Measurements from ENCODE around the gene SLC25A26. TPM values are rescaled to one million over a fixed set of nuclear protein-coding genes. Genes with fewer than 3 reads are reported as not detected.

The SLC25A26 gene
- total RNA-seq, 4 donors from 2014 or later, result 4.2 to 17.3 (median 12.2) TPM

DNA sequence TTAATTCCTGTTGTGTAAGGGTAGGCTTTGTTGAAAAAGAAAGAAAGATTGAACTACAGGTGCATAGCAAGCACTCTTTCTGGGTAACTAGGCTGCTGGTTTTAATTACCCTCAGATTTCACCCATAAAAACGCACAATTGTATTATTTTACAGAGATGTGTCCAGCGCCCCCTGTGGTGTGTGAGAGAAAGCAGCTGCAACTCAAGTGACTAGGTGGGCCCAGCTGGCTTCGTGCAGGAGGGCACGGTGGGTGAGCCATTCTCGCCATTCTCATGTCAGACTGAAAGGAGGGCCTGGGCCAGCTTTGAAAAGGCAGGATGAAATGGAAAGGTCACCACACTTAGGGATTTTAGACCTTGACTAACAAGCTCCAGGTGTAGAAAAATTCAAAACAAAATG, 157.5 kb downstream of the SLC25A26 start:
- DNase-seq, result no peak
- in situ Hi-C loops (cut with MboI; ENCODE audit: low pct_ligation_motif_present in 1 of 4, low pct_unique_long_range_greater_than_20kb in 1 of 4, low sequenced_read_pairs in 3 of 4), result no loop called here
- Histone ChIP-seq H3K4me3 (no peak overlapping the region), H3K36me3 (peaks cover 0 to 58% (median 27%) of the 10 kb centered on the region in 4 donors), H3K4me1 (peaks cover 8 to 24% (median 16%) of the 10 kb centered on the region in 4 donors), H3K27me3 (no peaks in the 10 kb centered on the region), H3K27ac (peak overlapping the region in 3 of 4 donors; percentile 1 to 8 (median 6)), H3K9me3 (no peaks in the 10 kb centered on the region)
- 52 to 59% methylated on average over 5 of the region's 5 CpGs for WGBS, 2 donors (ENCODE audit: low coverage in 1 of 2)
- TF ChIP-seq, protein P1, sequence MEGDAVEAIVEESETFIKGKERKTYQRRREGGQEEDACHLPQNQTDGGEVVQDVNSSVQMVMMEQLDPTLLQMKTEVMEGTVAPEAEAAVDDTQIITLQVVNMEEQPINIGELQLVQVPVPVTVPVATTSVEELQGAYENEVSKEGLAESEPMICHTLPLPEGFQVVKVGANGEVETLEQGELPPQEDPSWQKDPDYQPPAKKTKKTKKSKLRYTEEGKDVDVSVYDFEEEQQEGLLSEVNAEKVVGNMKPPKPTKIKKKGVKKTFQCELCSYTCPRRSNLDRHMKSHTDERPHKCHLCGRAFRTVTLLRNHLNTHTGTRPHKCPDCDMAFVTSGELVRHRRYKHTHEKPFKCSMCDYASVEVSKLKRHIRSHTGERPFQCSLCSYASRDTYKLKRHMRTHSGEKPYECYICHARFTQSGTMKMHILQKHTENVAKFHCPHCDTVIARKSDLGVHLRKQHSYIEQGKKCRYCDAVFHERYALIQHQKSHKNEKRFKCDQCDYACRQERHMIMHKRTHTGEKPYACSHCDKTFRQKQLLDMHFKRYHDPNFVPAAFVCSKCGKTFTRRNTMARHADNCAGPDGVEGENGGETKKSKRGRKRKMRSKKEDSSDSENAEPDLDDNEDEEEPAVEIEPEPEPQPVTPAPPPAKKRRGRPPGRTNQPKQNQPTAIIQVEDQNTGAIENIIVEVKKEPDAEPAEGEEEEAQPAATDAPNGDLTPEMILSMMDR (IDR thresholded peaks at IDR 0.05), result peak; percentile 41 to 53 (median 48)
- no peak for TF ChIP-seq EP300 (IDR thresholded peaks at IDR 0.05; ENCODE audit: low read depth)
- intact Hi-C loops (cut with DNase I; ENCODE audit: low total_unique reads), result loop anchor here (10.0 kb wide), 1 partner anchor 93 kb away; no protein-coding TSS in a partner anchor

DNA sequence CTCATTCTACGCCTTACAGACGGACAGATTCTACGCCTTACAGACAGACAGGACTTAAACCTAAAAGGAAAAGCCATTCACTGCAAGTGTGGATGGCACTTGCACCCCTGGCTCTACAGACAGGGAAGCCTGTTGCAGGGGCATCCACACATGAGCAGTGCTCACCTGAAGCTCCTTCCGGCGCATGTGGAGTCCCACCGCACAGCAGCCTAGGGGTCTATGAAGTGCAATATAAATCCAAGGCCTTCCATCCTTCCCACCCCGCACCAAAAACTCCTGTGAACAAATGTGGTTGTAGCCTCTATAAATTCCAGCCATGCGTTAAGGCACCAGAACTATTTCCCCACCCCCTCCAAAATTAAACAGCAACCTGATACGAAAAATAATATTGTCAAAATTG, 158.8 kb downstream of the SLC25A26 start:
- in situ Hi-C loops (cut with MboI; ENCODE audit: low pct_ligation_motif_present in 1 of 4, low pct_unique_long_range_greater_than_20kb in 1 of 4, low sequenced_read_pairs in 3 of 4) (no loop called here), intact Hi-C loops (cut with DNase I; ENCODE audit: low total_unique reads) (loop anchor here (10.0 kb wide), 1 partner anchor 95 kb away; no protein-coding TSS in a partner anchor)
- H3K4me3 ChIP-seq, result no peak overlapping the region
- WGBS, 2 donors (ENCODE audit: low coverage in 1 of 2), result 90 to 96% methylated on average over 3 to 9 of the region's 9 CpGs
- DNase-seq, result no peak
- H3K27me3 ChIP-seq, result no peaks in the 10 kb centered on the region
- peaks cover 0 to 65% (median 28%) of the 10 kb centered on the region in 4 donors for H3K36me3 ChIP-seq
- H3K9me3 ChIP-seq, result no peaks in the 10 kb centered on the region
- H3K27ac ChIP-seq, result no peak overlapping the region
- TF ChIP-seq POLR2A (IDR thresholded peaks at IDR 0.05) (no peak), EP300 (IDR thresholded peaks at IDR 0.05; ENCODE audit: low read depth) (no peak), POLR2AphosphoS5 (IDR thresholded peaks at IDR 0.05) (no peak)
- TF ChIP-seq, protein P1 (IDR thresholded peaks at IDR 0.05), result no peak
- H3K4me1 ChIP-seq, result peaks cover 8 to 24% (median 16%) of the 10 kb centered on the region in 4 donors

DNA sequence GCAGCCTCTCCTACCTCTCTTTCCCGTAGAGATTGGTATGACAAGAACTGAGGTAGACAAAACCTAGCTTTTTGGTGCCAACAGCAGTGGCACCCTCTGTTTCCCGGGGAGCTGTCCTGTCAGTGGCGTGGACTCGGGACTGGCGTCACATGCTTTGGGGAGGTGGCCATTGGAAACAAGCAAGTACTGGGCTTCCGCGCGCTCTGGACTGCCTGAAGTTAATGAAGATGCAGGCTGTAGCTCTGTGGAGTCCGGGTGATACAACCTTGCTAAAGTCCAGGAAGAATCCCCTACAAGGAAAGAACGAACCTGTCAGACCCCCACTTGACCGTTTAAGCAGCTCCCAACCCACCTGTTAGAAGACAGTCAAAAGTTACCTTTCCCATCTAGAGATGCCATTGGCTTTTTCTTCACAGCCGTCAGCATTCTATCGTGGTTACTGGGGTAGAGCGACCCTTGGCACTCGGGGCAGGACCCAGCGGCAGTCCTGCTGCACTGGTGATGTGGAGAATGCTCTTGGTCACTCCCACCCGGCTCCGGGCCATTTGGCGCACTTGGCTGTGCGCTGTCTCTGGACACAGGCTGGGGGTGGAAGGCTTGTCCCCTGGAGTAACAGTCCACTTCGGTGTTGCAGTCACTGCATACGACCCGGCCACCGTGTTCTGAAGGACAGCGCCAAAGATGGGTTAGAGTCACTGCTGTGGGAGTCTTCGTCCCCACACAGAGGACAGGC, 159.6 kb downstream of the SLC25A26 start:
- Histone ChIP-seq H3K27ac (peak overlapping the region in 1 of 4 donors; percentile 53), H3K36me3 (peaks cover 0 to 73% (median 31%) of the 10 kb centered on the region in 4 donors), H3K9me3 (no peaks in the 10 kb centered on the region), H3K4me1 (peaks cover 8 to 24% (median 16%) of the 10 kb centered on the region in 4 donors), H3K4me3 (no peak overlapping the region), H3K27me3 (no peaks in the 10 kb centered on the region)
- DNase-seq, result no peak
- WGBS, 2 donors (ENCODE audit: low coverage in 1 of 2), result 91 to 93% methylated on average over 7 to 22 of the region's 26 CpGs
- in situ Hi-C loops (cut with MboI; ENCODE audit: low pct_ligation_motif_present in 1 of 4, low pct_unique_long_range_greater_than_20kb in 1 of 4, low sequenced_read_pairs in 3 of 4) (loop anchor here in 1 of 4 donors (10.0 kb wide), 1 partner anchor 96 kb away; no protein-coding TSS in a partner anchor), intact Hi-C loops (cut with DNase I; ENCODE audit: low total_unique reads) (no loop called here)
- no peak for TF ChIP-seq POLR2AphosphoS5 (IDR thresholded peaks at IDR 0.05)
- TF ChIP-seq, protein P1 (IDR thresholded peaks at IDR 0.05), result no peak
- TF ChIP-seq EP300 (IDR thresholded peaks at IDR 0.05; ENCODE audit: low read depth), result no peak
- TF ChIP-seq POLR2A (IDR thresholded peaks at IDR 0.05), result no peak

DNA sequence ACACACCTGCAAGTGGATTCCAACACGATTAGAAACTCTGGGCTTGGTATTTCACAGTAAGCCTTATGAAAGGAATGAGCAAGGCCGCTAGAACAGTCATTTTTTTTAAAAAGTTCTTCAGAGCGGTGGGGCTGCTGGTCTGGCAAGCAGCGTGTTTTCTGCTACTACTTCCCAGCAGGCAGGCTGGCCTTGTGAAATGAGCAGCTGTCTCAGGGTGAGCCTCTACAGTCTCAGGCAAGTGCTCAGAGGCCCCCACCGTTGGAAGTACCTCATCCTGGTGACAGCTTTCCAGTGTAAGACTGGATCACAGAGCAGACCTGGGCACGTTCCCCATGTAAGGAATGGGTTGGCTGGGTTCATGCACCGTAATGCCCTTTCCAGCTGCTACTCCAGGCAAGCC, 160.8 kb downstream of the SLC25A26 start:
- Histone ChIP-seq H3K4me3 (no peak overlapping the region), H3K36me3 (peaks cover 0 to 81% (median 34%) of the 10 kb centered on the region in 4 donors), H3K27ac (peak overlapping the region in 2 of 4 donors; percentile 40 to 53), H3K4me1 (peaks cover 8 to 18% (median 12%) of the 10 kb centered on the region in 4 donors), H3K9me3 (no peaks in the 10 kb centered on the region), H3K27me3 (no peaks in the 10 kb centered on the region)
- 73 to 78% methylated on average over 2 to 6 of the region's 7 CpGs for WGBS, 2 donors (ENCODE audit: low coverage in 1 of 2)
- TF ChIP-seq, protein P1 (IDR thresholded peaks at IDR 0.05), result no peak
- TF ChIP-seq POLR2AphosphoS5 (IDR thresholded peaks at IDR 0.05) (no peak), EP300 (IDR thresholded peaks at IDR 0.05; ENCODE audit: low read depth) (no peak), POLR2A (IDR thresholded peaks at IDR 0.05) (no peak)
- intact Hi-C loops (cut with DNase I; ENCODE audit: low total_unique reads), result no loop called here
- DNase-seq, result no peak
- in situ Hi-C loops (cut with MboI; ENCODE audit: low pct_ligation_motif_present in 1 of 4, low pct_unique_long_range_greater_than_20kb in 1 of 4, low sequenced_read_pairs in 3 of 4), result loop anchor here in 1 of 4 donors (10.0 kb wide), 1 partner anchor 97 kb away; no protein-coding TSS in a partner anchor

Data from transverse colon (tissue), 4 donors.